Chondrocyte (in vitro differentiated cells): ENCODE measurements around the gene ADD3. TPM values are rescaled to one million over a fixed set of nuclear protein-coding genes. Genes with fewer than 3 reads are reported as not detected.

Source experiments
- DNase-seq: peaks from one replicate; pipeline ENCODE4 v3.0.0; 2021; ENCODE audit warnings: mixed read lengths, low spot score
- H3K27ac Mint-ChIP-seq: one replicate; pipeline ENCODE4 v1.8.0; 2021; ENCODE audit warnings: mild to moderate bottlenecking, moderate library complexity, mixed read lengths; ENCODE audit not compliant: unreplicated experiment
- H3K27me3 Mint-ChIP-seq: 2 replicates; pipeline ENCODE4 v1.8.0; 2021; ENCODE audit warnings: low read depth, mixed read lengths
- H3K36me3 Mint-ChIP-seq: 2 replicates; pipeline ENCODE4 v1.8.0; 2021; ENCODE audit warnings: low read depth, mixed read lengths
- H3K4me1 Mint-ChIP-seq: 2 replicates; pipeline ENCODE4 v1.8.0; 2021; ENCODE audit warnings: low read depth, mild to moderate bottlenecking, mixed read lengths
- H3K4me3 Mint-ChIP-seq: one replicate; pipeline ENCODE4 v1.8.0; 2021; ENCODE audit warnings: mild to moderate bottlenecking, moderate library complexity, mixed read lengths; ENCODE audit not compliant: unreplicated experiment
- H3K9me3 Mint-ChIP-seq: 2 replicates; pipeline ENCODE4 v1.8.0; 2021; ENCODE audit warnings: low read depth, mixed read lengths
- total RNA-seq: library from RNA; stranded (reverse); gene quantifications from 3 replicates; pipeline ENCODE4 v1.2.1, GENCODE V29; 2021
- TF ChIP-seq, protein P1 (sequence below): fragments of 200-600 bp; sonication (generic); IDR thresholded peaks from 2 replicates; pipeline ENCODE4 v1.5.0; 2021; ENCODE audit warnings: antibody characterized with exemption, mild to moderate bottlenecking, moderate library complexity

Gene ADD3
- total RNA-seq, 1 donor from 2014 or later = 75.1 TPM

DNA sequence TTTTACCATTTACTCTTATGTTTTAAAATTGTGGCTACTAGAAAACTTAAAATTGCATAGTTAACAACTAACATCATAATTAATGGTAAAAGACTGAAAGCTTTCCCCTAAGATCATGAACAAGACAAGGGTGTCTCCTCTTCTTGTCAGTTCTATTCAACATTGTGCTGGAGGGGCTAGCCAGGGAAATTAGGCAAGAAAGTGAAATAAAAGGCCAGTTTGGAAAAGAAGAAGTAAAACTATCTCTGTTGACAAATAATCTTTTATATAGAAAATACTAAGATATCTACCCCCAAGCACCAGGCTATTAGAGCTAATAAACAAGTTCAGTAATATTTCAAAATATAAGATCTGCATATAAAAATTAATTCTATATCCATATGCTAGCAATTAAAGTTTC lies 152.7 kb downstream of the ADD3 start:
- H3K9me3 Mint-ChIP-seq = peaks cover 4% of the 10 kb centered on the region
- no peak for DNase-seq
- H3K4me3 Mint-ChIP-seq = no peak overlapping the region
- no peak overlapping the region for H3K27ac Mint-ChIP-seq
- no peaks in the 10 kb centered on the region for H3K36me3 Mint-ChIP-seq
- peaks cover 21% of the 10 kb centered on the region for H3K27me3 Mint-ChIP-seq
- TF ChIP-seq, protein P1, sequence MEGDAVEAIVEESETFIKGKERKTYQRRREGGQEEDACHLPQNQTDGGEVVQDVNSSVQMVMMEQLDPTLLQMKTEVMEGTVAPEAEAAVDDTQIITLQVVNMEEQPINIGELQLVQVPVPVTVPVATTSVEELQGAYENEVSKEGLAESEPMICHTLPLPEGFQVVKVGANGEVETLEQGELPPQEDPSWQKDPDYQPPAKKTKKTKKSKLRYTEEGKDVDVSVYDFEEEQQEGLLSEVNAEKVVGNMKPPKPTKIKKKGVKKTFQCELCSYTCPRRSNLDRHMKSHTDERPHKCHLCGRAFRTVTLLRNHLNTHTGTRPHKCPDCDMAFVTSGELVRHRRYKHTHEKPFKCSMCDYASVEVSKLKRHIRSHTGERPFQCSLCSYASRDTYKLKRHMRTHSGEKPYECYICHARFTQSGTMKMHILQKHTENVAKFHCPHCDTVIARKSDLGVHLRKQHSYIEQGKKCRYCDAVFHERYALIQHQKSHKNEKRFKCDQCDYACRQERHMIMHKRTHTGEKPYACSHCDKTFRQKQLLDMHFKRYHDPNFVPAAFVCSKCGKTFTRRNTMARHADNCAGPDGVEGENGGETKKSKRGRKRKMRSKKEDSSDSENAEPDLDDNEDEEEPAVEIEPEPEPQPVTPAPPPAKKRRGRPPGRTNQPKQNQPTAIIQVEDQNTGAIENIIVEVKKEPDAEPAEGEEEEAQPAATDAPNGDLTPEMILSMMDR = no peak
- H3K4me1 Mint-ChIP-seq = no peaks in the 10 kb centered on the region

DNA sequence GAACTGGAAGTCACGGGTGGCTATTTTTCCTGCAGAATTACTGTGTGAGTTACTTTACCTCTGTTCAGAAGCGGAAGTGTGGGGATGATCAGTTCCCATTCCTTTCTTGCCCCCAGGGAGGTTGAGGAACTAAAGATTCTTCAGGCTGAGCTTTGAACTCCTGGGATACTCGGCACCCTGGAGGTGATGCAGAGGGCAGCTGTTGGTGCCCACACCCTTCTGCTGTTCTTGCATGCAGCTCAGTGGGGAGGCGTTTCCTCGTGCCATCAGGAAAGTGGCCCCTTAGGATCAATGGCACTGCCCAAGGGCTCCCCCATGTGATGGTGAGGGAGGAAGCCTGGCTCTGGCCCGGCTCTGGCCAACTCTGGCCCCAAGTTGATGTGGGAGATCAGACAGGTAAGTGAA lies 155.0 kb downstream of the ADD3 start:
- Mint-ChIP-seq H3K9me3 (peaks cover 4% of the 10 kb centered on the region), H3K4me3 (no peak overlapping the region), H3K27ac (peak overlapping the region; percentile 22), H3K36me3 (no peaks in the 10 kb centered on the region), H3K4me1 (no peaks in the 10 kb centered on the region), H3K27me3 (peaks cover 33% of the 10 kb centered on the region)
- TF ChIP-seq, protein P1 = no peak
- no peak for DNase-seq

- H3K9me3 Mint-ChIP-seq = peaks cover 4% of the 10 kb centered on the region
- H3K4me3 Mint-ChIP-seq = no peak overlapping the region
- no peaks in the 10 kb centered on the region for H3K4me1 Mint-ChIP-seq
- TF ChIP-seq, protein P1 = no peak
- peaks cover 38% of the 10 kb centered on the region for H3K27me3 Mint-ChIP-seq
- peak overlapping the region; percentile 22 for H3K27ac Mint-ChIP-seq
- no peaks in the 10 kb centered on the region for H3K36me3 Mint-ChIP-seq
- DNase-seq = no peak
These were observed 155.5 kb downstream of the ADD3 start for GRCh38 chr10:110163192-110163773.

DNA sequence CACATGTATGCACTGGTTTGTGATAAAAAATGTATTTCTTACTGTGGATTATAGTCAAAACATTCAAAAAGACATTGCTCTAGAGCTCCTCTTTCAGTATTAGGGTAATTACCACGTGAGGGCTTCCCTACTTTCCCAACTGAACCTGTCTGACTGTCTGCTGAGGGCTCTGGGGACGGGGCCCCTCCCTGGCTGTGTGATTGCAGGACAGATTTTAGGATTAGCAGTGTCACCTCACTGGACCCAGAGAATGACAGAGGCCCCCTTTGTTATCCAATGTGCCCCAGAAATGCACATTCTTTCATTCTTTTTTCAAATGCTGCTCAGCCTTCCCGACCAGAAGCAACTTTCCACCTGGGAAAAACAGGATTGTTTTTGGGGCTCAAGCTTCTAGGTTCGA lies 156.1 kb downstream of the ADD3 start:
- Mint-ChIP-seq H3K4me1 (no peaks in the 10 kb centered on the region), H3K36me3 (no peaks in the 10 kb centered on the region), H3K4me3 (no peak overlapping the region), H3K9me3 (peaks cover 4% of the 10 kb centered on the region), H3K27me3 (peaks cover 40% of the 10 kb centered on the region), H3K27ac (no peak overlapping the region)
- no peak for DNase-seq
- TF ChIP-seq, protein P1 = no peak

DNA sequence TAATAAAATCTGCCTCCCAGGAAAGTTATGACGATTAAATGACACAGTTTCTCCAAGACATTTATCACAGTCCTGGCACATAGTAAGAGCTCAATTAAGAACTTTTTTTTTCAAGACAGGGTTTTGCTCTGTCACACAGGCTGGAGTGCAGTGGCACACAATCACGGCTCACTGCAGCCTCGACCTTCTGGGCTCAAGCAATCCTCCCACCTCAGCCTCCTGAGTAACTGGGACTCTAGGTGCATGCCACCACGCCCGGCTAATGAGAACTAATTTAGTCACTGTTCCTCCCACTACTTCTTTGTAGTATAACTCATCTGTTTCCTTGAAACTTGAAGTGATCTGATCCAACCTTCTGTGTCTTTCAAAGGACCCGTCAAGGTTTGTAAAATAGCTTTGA lies 157.5 kb downstream of the ADD3 start:
- Mint-ChIP-seq H3K9me3 (peaks cover 4% of the 10 kb centered on the region), H3K27ac (no peak overlapping the region), H3K4me1 (no peaks in the 10 kb centered on the region), H3K4me3 (no peak overlapping the region), H3K36me3 (no peaks in the 10 kb centered on the region), H3K27me3 (peaks cover 48% of the 10 kb centered on the region)
- DNase-seq = no peak
- TF ChIP-seq, protein P1 = no peak
